NT2/D1 (cell line): ENCODE results near the gene KLHL6.

Source experiments
- SUZ12 ChIP-seq: IDR thresholded peaks from 2 replicates; pipeline ENCODE4 v1.6.1; 2011; ENCODE audit not compliant: insufficient read length, insufficient read depth; ENCODE audit errors: extremely low read depth
- YY1 ChIP-seq: IDR thresholded peaks from 2 replicates; pipeline ENCODE4 v1.6.1; 2011; ENCODE audit not compliant: insufficient read length, insufficient read depth
- ZNF274 ChIP-seq: IDR thresholded peaks from 2 replicates; pipeline ENCODE4 v1.6.1; 2011; ENCODE audit warnings: mild to moderate bottlenecking, low read depth, low read length

DNA sequence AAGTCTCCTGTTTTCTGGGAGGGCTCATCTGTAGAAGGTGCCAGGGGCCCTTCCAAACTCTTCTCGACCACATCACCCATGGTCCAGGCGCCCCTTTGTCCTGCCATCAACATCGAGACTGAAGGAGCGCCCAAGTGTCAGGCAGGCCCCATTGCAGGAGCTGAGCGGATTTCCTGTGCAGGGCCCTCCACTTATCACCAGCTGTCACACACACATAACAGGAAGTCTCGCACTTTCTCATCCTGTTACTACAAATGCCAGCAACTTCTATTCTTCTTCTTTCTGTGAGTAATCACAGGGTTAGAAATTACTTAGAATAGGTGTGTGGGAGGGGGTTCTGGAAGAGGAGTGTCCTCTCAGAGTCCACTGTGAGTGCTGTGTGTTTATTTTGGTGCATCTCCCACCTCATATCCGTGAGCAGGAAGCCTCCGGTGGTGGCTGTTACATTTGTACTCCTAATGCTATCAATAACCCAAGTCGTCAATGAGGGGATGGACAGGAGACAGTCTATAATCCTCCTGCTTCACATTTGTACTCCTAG is at the start of gene KLHL6:
- TF ChIP-seq YY1 (no peak), SUZ12 (no peak), ZNF274 (no peak)
